ENCODE measurements around the gene ETV3L.
A peak's percentile ranks its signal among the peaks of the same experiment; 100 is the strongest.
"Not testable (repeated sequence)": the region's sequence is repeated elsewhere in the genome, so short reads cannot be mapped to it uniquely, and the experiment has no call there.

The ETV3L gene

GRCh38 chr1:157090771-157091170 is 8.8 kb downstream of the ETV3L start:
- H3K27me3 Mint-ChIP-seq, result peaks cover 12 to 26% of the 10 kb centered on the region in 2 donors

GRCh38 chr1:157090196-157090647 is 9.4 kb downstream of the ETV3L start:
- no peak overlapping the region for H3K27ac Mint-ChIP-seq
- ATAC-seq (replicated peaks) (peak; percentile 93 to 97), DNase-seq (peak; percentile 67)
- no peaks in the 10 kb centered on the region for H3K4me1 Mint-ChIP-seq
- peaks cover 12 to 26% of the 10 kb centered on the region in 2 donors for H3K27me3 Mint-ChIP-seq
- H3K36me3 Mint-ChIP-seq, result no peaks in the 10 kb centered on the region
- no peak overlapping the region for H3K4me3 Mint-ChIP-seq
- H3K9me3 Mint-ChIP-seq, result no peaks in the 10 kb centered on the region

More at GRCh38 chr1:157090771-157091170, 8.8 kb downstream of the ETV3L start:
- no peaks in the 10 kb centered on the region for H3K36me3 Mint-ChIP-seq
- H3K9me3 Mint-ChIP-seq, result no peaks in the 10 kb centered on the region
- no peaks in the 10 kb centered on the region for H3K4me1 Mint-ChIP-seq
- H3K4me3 Mint-ChIP-seq, result no peak overlapping the region
- ATAC-seq (replicated peaks), result no peak
- no peak for DNase-seq
- H3K27ac Mint-ChIP-seq, result peak overlapping the region; percentile 67

GRCh38 chr1:157089789-157090188 is 9.8 kb downstream of the ETV3L start:
- Mint-ChIP-seq H3K9me3 (no peaks in the 10 kb centered on the region), H3K4me1 (no peaks in the 10 kb centered on the region), H3K27ac (no peak overlapping the region), H3K36me3 (no peaks in the 10 kb centered on the region), H3K27me3 (peaks cover 12 to 26% of the 10 kb centered on the region in 2 donors), H3K4me3 (no peak overlapping the region)
- peak; percentile 21 to 22 for ATAC-seq (replicated peaks)
- no peak for DNase-seq

- no peak overlapping the region for H3K4me3 Mint-ChIP-seq
- H3K27me3 Mint-ChIP-seq, result peaks cover 15 to 26% of the 10 kb centered on the region in 2 donors
- no peak for DNase-seq
- H3K9me3 Mint-ChIP-seq, result no peaks in the 10 kb centered on the region
- H3K36me3 Mint-ChIP-seq, result no peaks in the 10 kb centered on the region
- no peak overlapping the region for H3K27ac Mint-ChIP-seq
- H3K4me1 Mint-ChIP-seq, result no peaks in the 10 kb centered on the region
- ATAC-seq (replicated peaks), result no peak
Measured at GRCh38 chr1:157088607-157089006, 11.0 kb downstream of the ETV3L start.

GRCh38 chr1:157087030-157087429 is 12.6 kb downstream of the ETV3L start:
- no peaks in the 10 kb centered on the region for H3K9me3 Mint-ChIP-seq
- DNase-seq, result no peak
- no peak overlapping the region for H3K4me3 Mint-ChIP-seq
- no peaks in the 10 kb centered on the region for H3K36me3 Mint-ChIP-seq
- H3K27ac Mint-ChIP-seq, result no peak overlapping the region
- no peak for ATAC-seq (replicated peaks)
- H3K27me3 Mint-ChIP-seq, result peaks cover 22 to 29% of the 10 kb centered on the region in 2 donors
- H3K4me1 Mint-ChIP-seq, result no peaks in the 10 kb centered on the region

GRCh38 chr1:157086299-157086698 is 13.3 kb downstream of the ETV3L start:
- H3K27ac Mint-ChIP-seq, result no peak overlapping the region
- ATAC-seq (replicated peaks), result no peak

GRCh38 chr1:157085421-157085820 is 14.2 kb downstream of the ETV3L start:
- H3K4me1 Mint-ChIP-seq, result no peaks in the 10 kb centered on the region
- no peak overlapping the region for H3K4me3 Mint-ChIP-seq
- ATAC-seq (replicated peaks) (no peak), DNase-seq (no peak)
- H3K27me3 Mint-ChIP-seq, result peaks cover 16 to 23% of the 10 kb centered on the region in 2 donors
- H3K36me3 Mint-ChIP-seq, result no peaks in the 10 kb centered on the region
- H3K9me3 Mint-ChIP-seq, result no peaks in the 10 kb centered on the region
- no peak overlapping the region for H3K27ac Mint-ChIP-seq

More at GRCh38 chr1:157086299-157086698, 13.3 kb downstream of the ETV3L start:
- DNase-seq, result no peak
- peaks cover 17 to 22% of the 10 kb centered on the region in 2 donors for H3K27me3 Mint-ChIP-seq
- no peaks in the 10 kb centered on the region for H3K36me3 Mint-ChIP-seq
- no peaks in the 10 kb centered on the region for H3K9me3 Mint-ChIP-seq
- no peaks in the 10 kb centered on the region for H3K4me1 Mint-ChIP-seq
- no peak overlapping the region for H3K4me3 Mint-ChIP-seq

- no peak overlapping the region for H3K27ac Mint-ChIP-seq
- no peaks in the 10 kb centered on the region for H3K36me3 Mint-ChIP-seq
- ATAC-seq (replicated peaks) (no peak), DNase-seq (no peak)
- no peaks in the 10 kb centered on the region for H3K4me1 Mint-ChIP-seq
- peaks cover 9 to 18% of the 10 kb centered on the region in 2 donors for H3K27me3 Mint-ChIP-seq
- no peaks in the 10 kb centered on the region for H3K9me3 Mint-ChIP-seq
- H3K4me3 Mint-ChIP-seq, result no peak overlapping the region
Measured at GRCh38 chr1:157084720-157085119, 14.9 kb downstream of the ETV3L start.

- Mint-ChIP-seq H3K4me3 (no peak overlapping the region), H3K27ac (no peak overlapping the region), H3K4me1 (no peaks in the 10 kb centered on the region), H3K27me3 (peaks cover 13 to 32% of the 10 kb centered on the region in 2 donors), H3K9me3 (no peaks in the 10 kb centered on the region), H3K36me3 (no peaks in the 10 kb centered on the region)
- ATAC-seq (replicated peaks) (no peak), DNase-seq (no peak)
Measured at GRCh38 chr1:157081707-157082106, 17.9 kb downstream of the ETV3L start.

GRCh38 chr1:157080714-157081113 is 18.9 kb downstream of the ETV3L start:
- no peaks in the 10 kb centered on the region for H3K36me3 Mint-ChIP-seq
- H3K4me1 Mint-ChIP-seq, result no peaks in the 10 kb centered on the region
- H3K27ac Mint-ChIP-seq, result no peak overlapping the region
- H3K9me3 Mint-ChIP-seq, result no peaks in the 10 kb centered on the region
- no peak for DNase-seq
- H3K27me3 Mint-ChIP-seq, result peaks cover 13 to 36% of the 10 kb centered on the region in 2 donors
- H3K4me3 Mint-ChIP-seq, result no peak overlapping the region
- ATAC-seq (replicated peaks), result no peak

- H3K36me3 Mint-ChIP-seq, result no peaks in the 10 kb centered on the region
- no peak for DNase-seq
- ATAC-seq (replicated peaks), result no peak
- H3K27me3 Mint-ChIP-seq, result peaks cover 25 to 38% of the 10 kb centered on the region in 2 donors
- no peak overlapping the region for H3K4me3 Mint-ChIP-seq
- H3K9me3 Mint-ChIP-seq, result no peaks in the 10 kb centered on the region
- no peak overlapping the region for H3K27ac Mint-ChIP-seq
- H3K4me1 Mint-ChIP-seq, result peaks cover 5 to 8% of the 10 kb centered on the region in 2 donors
Measured at GRCh38 chr1:157077394-157077793, 22.2 kb downstream of the ETV3L start.

GRCh38 chr1:157073944-157074685 is 25.5 kb downstream of the ETV3L start:
- no peaks in the 10 kb centered on the region for H3K36me3 Mint-ChIP-seq
- ATAC-seq (replicated peaks) (no peak), DNase-seq (peak; percentile 26)
- peaks cover 5 to 8% of the 10 kb centered on the region in 2 donors for H3K4me1 Mint-ChIP-seq
- no peaks in the 10 kb centered on the region for H3K9me3 Mint-ChIP-seq
- peak overlapping the region in 1 of 2 donors; percentile 23 for H3K4me3 Mint-ChIP-seq
- no peak overlapping the region for H3K27ac Mint-ChIP-seq
- peaks cover 20 to 27% of the 10 kb centered on the region in 2 donors for H3K27me3 Mint-ChIP-seq

- DNase-seq (no peak), ATAC-seq (replicated peaks) (no peak)
- no peak overlapping the region for H3K4me3 Mint-ChIP-seq
- H3K4me1 Mint-ChIP-seq, result peaks cover 5 to 8% of the 10 kb centered on the region in 2 donors
- H3K9me3 Mint-ChIP-seq, result no peaks in the 10 kb centered on the region
- H3K27ac Mint-ChIP-seq, result no peak overlapping the region
- no peaks in the 10 kb centered on the region for H3K36me3 Mint-ChIP-seq
- peaks cover 35 to 38% of the 10 kb centered on the region in 2 donors for H3K27me3 Mint-ChIP-seq
Measured at GRCh38 chr1:157069601-157070000, 30.0 kb downstream of the ETV3L start.

GRCh38 chr1:157059241-157059640 is 40.4 kb downstream of the ETV3L start:
- ATAC-seq (replicated peaks); H3K36me3 Mint-ChIP-seq; H3K9me3 Mint-ChIP-seq; DNase-seq; H3K27ac Mint-ChIP-seq; H3K4me3 Mint-ChIP-seq; H3K4me1 Mint-ChIP-seq: not testable (repeated sequence)
- H3K27me3 Mint-ChIP-seq, result peaks cover 35 to 57% of the 10 kb centered on the region in 2 donors

GRCh38 chr1:157056269-157056668 is 43.3 kb downstream of the ETV3L start:
- Mint-ChIP-seq H3K4me3 (no peak overlapping the region), H3K27me3 (peaks cover 38 to 65% of the 10 kb centered on the region in 2 donors), H3K9me3 (peaks cover 4 to 9% of the 10 kb centered on the region in 2 donors), H3K4me1 (no peaks in the 10 kb centered on the region), H3K36me3 (no peaks in the 10 kb centered on the region), H3K27ac (no peak overlapping the region)
- ATAC-seq (replicated peaks) (no peak), DNase-seq (no peak)

Measured in stimulated activated naive B cell treated with anti-CD40 and anti-IgM and Interleukin-4, amounts not matched to agents 10 μg/mL and 1 μg/mL and 100 μg/mL, for 72 hours (primary cell).